ENCODE results near the gene NUP62.
"Not testable (repeated sequence)": the region's sequence is repeated elsewhere in the genome, so short reads cannot be mapped to it uniquely, and the experiment has no call there.

NUP62 gene

GRCh38 chr19:49929121-49929610 lies at the start of gene NUP62, which contains the start of gene ATF5:
TSS of gene NUP62 (minus strand) at chr19:49929504. CDS start at chr19:49909807, 19,697 bp downstream.
TSS of gene ATF5 (plus strand) at chr19:49929205. CDS start at chr19:49930851, 1,646 bp downstream.
- peak; percentile 94 for DNase-seq

GRCh38 chr19:49978324-49978723 lies 49.0 kb upstream of the NUP62 start:
- DNase-seq: no peak

GRCh38 chr19:49977881-49978280 lies 48.6 kb upstream of the NUP62 start:
- DNase-seq: no peak

- DNase-seq: no peak
Measured at GRCh38 chr19:49977076-49977475, 47.8 kb upstream of the NUP62 start.

- no peak for DNase-seq
Measured at GRCh38 chr19:49976496-49976895, 47.2 kb upstream of the NUP62 start.

- no peak for DNase-seq
Measured at GRCh38 chr19:49975051-49975450, 45.7 kb upstream of the NUP62 start.

GRCh38 chr19:49973987-49974386 lies 44.7 kb upstream of the NUP62 start:
- DNase-seq: no peak

GRCh38 chr19:49972841-49973240 lies 43.5 kb upstream of the NUP62 start:
- DNase-seq: no peak

GRCh38 chr19:49971991-49972411 lies 42.7 kb upstream of the NUP62 start:
- no peak for DNase-seq

GRCh38 chr19:49969355-49969754 lies 40.1 kb upstream of the NUP62 start:
- not testable (repeated sequence) for DNase-seq

- DNase-seq: no peak
Measured at GRCh38 chr19:49968279-49968922, 39.1 kb upstream of the NUP62 start.

- not testable (repeated sequence) for DNase-seq
Measured at GRCh38 chr19:49960980-49961379, 31.7 kb upstream of the NUP62 start, which contains the start of gene SIGLEC11. TSS of gene SIGLEC11 (minus strand) at chr19:49961172. CDS start at chr19:49961081, 91 bp downstream.

GRCh38 chr19:49959892-49960291 lies 30.6 kb upstream of the NUP62 start:
- not testable (repeated sequence) for DNase-seq

GRCh38 chr19:49958596-49958995 lies 29.3 kb upstream of the NUP62 start:
- not testable (repeated sequence) for DNase-seq

GRCh38 chr19:49958144-49958543 lies 28.8 kb upstream of the NUP62 start:
- DNase-seq: not testable (repeated sequence)

GRCh38 chr19:49957262-49957915 lies 28.1 kb upstream of the NUP62 start:
- DNase-seq: no peak

- no peak for DNase-seq
Measured at GRCh38 chr19:49956115-49956495, 26.8 kb upstream of the NUP62 start.

GRCh38 chr19:49954933-49955332 lies 25.6 kb upstream of the NUP62 start:
- DNase-seq: no peak

- DNase-seq: peak; percentile 62
Measured at GRCh38 chr19:49954092-49954829, 25.0 kb upstream of the NUP62 start.

GRCh38 chr19:49953416-49953815 lies 24.1 kb upstream of the NUP62 start:
- DNase-seq: no peak

- no peak for DNase-seq
Measured at GRCh38 chr19:49952906-49953305, 23.6 kb upstream of the NUP62 start.

GRCh38 chr19:49952479-49952836 lies 23.2 kb upstream of the NUP62 start:
- DNase-seq: no peak

- DNase-seq: no peak
Measured at GRCh38 chr19:49951806-49952478, 22.6 kb upstream of the NUP62 start.
